H1 (cell line): ENCODE measurements around the gene ANKRD11. TPM values are rescaled to one million over a fixed set of nuclear protein-coding genes. Genes with fewer than 3 reads are reported as not detected.

ENCODE experiments used
- CTCF ChIA-PET: fragments of 300-600 bp; sonication (Branson Sonifier 250); formaldehyde crosslinking; loops from one replicate; lab custom pipeline; 2021; ENCODE audit not compliant: partially characterized antibody; lab: Charles Lee
- POLR2A ChIA-PET: fragments of 300-600 bp; sonication (Branson Sonifier 250); formaldehyde crosslinking; loops from one replicate; lab custom pipeline; 2021; ENCODE audit warnings: inconsistent platforms; ENCODE audit not compliant: partially characterized antibody; lab: Charles Lee
- DNase-seq, 2 experiments: peaks; one replicate each; pipeline versions ENCODE4 v3.0.0 to v3.0.0-alpha.2; 2010 to 2022; ENCODE audit warnings: low spot score in 2 of 2, low read depth in 1 of 2, mixed read lengths in 1 of 2
- FAIRE-seq: peaks from 2 replicates; lab custom pipeline; 2011; peaks lifted over from hg19 to GRCh38; lab: Jason Lieb, UNC
- H2AFZ ChIP-seq: 2 replicates; pipeline ENCODE4 v1.8.1; 2012; ENCODE audit warnings: low read length, inconsistent platforms
- H2AK5ac ChIP-seq: 2 replicates; pipeline ENCODE4 v1.6.1; 2013; ENCODE audit warnings: low read depth, low read length
- H2BK120ac ChIP-seq: replicated peaks from 2 replicates; pipeline ENCODE3; 2013; ENCODE audit warnings: low read depth, low read length, inconsistent platforms
- H2BK12ac ChIP-seq: 2 replicates; pipeline ENCODE4 v1.6.1; 2013; ENCODE audit warnings: low read depth, low read length
- H2BK15ac ChIP-seq: 2 replicates; pipeline ENCODE4 v1.6.1; 2013; ENCODE audit warnings: low read length
- H2BK20ac ChIP-seq: 2 replicates; pipeline ENCODE4 v1.6.1; 2013; ENCODE audit warnings: low read length
- H2BK5ac ChIP-seq: 2 replicates; pipeline ENCODE4 v1.6.1; 2013; ENCODE audit warnings: low read depth, low read length
- H3K14ac ChIP-seq: 2 replicates; pipeline ENCODE4 v1.6.1; 2013; ENCODE audit warnings: inconsistent platforms; ENCODE audit not compliant: insufficient read length
- H3K18ac ChIP-seq: 2 replicates; pipeline ENCODE4 v1.6.1; 2013; ENCODE audit warnings: low read length; ENCODE audit errors: extremely low read depth
- H3K23ac ChIP-seq: 2 replicates; pipeline ENCODE4 v1.6.1; 2013; ENCODE audit warnings: inconsistent platforms; ENCODE audit not compliant: insufficient read length
- H3K23me2 ChIP-seq: 2 replicates; pipeline ENCODE4 v1.6.1; 2013; ENCODE audit warnings: low read depth, low read length
- H3K27ac ChIP-seq: 2 replicates; pipeline ENCODE4 v1.6.1; 2011; ENCODE audit warnings: low read depth, low read length, inconsistent platforms
- H3K27me3 ChIP-seq, 4 experiments: replicated peaks in 1 of 4; 1 replicate in 1 of 4; 2 replicates in 3 of 4; pipeline versions ENCODE4 v1.6.1 to v1.8.1; 2011 to 2013; ENCODE audit warnings: low read length in 3 of 4, mild to moderate bottlenecking in 3 of 4, inconsistent platforms in 2 of 4, mixed read lengths in 2 of 4, moderate library complexity in 1 of 4; ENCODE audit not compliant: control insufficient read depth in 3 of 4, insufficient read depth in 3 of 4; ENCODE audit errors: extremely low read depth in 1 of 4
- H3K36me3 ChIP-seq, 4 experiments: 2 replicates each; pipeline versions ENCODE4 v1.6.1 to v1.8.1; 2011 to 2013; ENCODE audit warnings: mild to moderate bottlenecking in 4 of 4, low read length in 3 of 4, moderate library complexity in 2 of 4, control low read depth in 1 of 4, inconsistent platforms in 1 of 4; ENCODE audit not compliant: insufficient read depth in 4 of 4, control insufficient read depth in 2 of 4
- H3K4ac ChIP-seq: replicated peaks from 2 replicates; pipeline ENCODE3; 2013; ENCODE audit warnings: low read length, low read depth, mixed read lengths, inconsistent platforms; ENCODE audit not compliant: insufficient read length
- H3K4me1 ChIP-seq, 4 experiments: replicated peaks in 1 of 4; 1 replicate in 1 of 4; 2 replicates in 3 of 4; pipeline versions ENCODE4 v1.6.1 to v1.8.1; 2011 to 2013; ENCODE audit warnings: low read length in 3 of 4, inconsistent platforms in 2 of 4, mixed read lengths in 1 of 4; ENCODE audit not compliant: insufficient read depth in 4 of 4, control insufficient read depth in 3 of 4
- H3K4me2 ChIP-seq, 2 experiments: 2 replicates each; pipeline versions ENCODE4 v1.6.1 to v1.8.1; 2011 to 2013; ENCODE audit warnings: low read depth in 2 of 2, low read length in 2 of 2, control low read depth in 1 of 2, inconsistent platforms in 1 of 2, mild to moderate bottlenecking in 1 of 2; ENCODE audit not compliant: insufficient read depth in 1 of 2
- H3K4me3 ChIP-seq, 4 experiments: fragments of 200-600, 300-600 bp in 1 of 4; sonication (generic), shearing (Covaris generic), sonication (Bioruptor Twin) in 1 of 4; 2 replicates each; pipeline versions ENCODE4 v1.5.1 to v1.8.1; 2011 to 2016; ENCODE audit warnings: low read length in 4 of 4, low read depth in 3 of 4, control low read depth in 2 of 4, inconsistent platforms in 2 of 4, mild to moderate bottlenecking in 2 of 4, mixed read lengths in 1 of 4, moderate library complexity in 1 of 4; ENCODE audit not compliant: insufficient read depth in 2 of 4; ENCODE audit errors: extremely low read depth in 1 of 4
- H3K56ac ChIP-seq: replicated peaks from 2 replicates; pipeline ENCODE3; 2013; ENCODE audit warnings: low read depth, mild to moderate bottlenecking, mixed read lengths, low read length, inconsistent platforms; ENCODE audit not compliant: insufficient read length
- H3K79me1 ChIP-seq: 2 replicates; pipeline ENCODE4 v1.6.1; 2013; ENCODE audit warnings: low read depth, low read length, control low read depth
- H3K79me2 ChIP-seq, 2 experiments: 2 replicates each; pipeline versions ENCODE4 v1.6.1 to v1.8.1; 2012 to 2013; ENCODE audit warnings: low read length in 2 of 2, mild to moderate bottlenecking in 2 of 2, inconsistent platforms in 1 of 2; ENCODE audit not compliant: insufficient read depth in 2 of 2, control insufficient read depth in 1 of 2
- H3K9ac ChIP-seq, 4 experiments: replicated peaks in 1 of 4; 1 replicate in 1 of 4; 2 replicates in 3 of 4; pipeline versions ENCODE4 v1.6.1 to v1.8.1; 2011 to 2013; ENCODE audit warnings: low read depth in 3 of 4, low read length in 3 of 4, control low read depth in 2 of 4, mild to moderate bottlenecking in 2 of 4, moderate library complexity in 2 of 4, inconsistent platforms in 1 of 4; ENCODE audit errors: extremely low read depth in 1 of 4
- H3K9me3 ChIP-seq, 2 experiments: 2 replicates each; pipeline versions ENCODE4 v1.6.1 to v1.8.1; 2012 to 2013; ENCODE audit warnings: mild to moderate bottlenecking in 2 of 2, moderate library complexity in 2 of 2, control low read depth in 1 of 2, inconsistent platforms in 1 of 2, low read depth in 1 of 2, low read length in 1 of 2, mixed read lengths in 1 of 2; ENCODE audit not compliant: insufficient read depth in 2 of 2
- H4K20me1 ChIP-seq, 2 experiments: replicated peaks in 1 of 2; 2 replicates each; pipeline versions ENCODE3 to v1.8.1; 2011 to 2013; ENCODE audit warnings: inconsistent platforms in 2 of 2, low read length in 2 of 2, mild to moderate bottlenecking in 1 of 2; ENCODE audit not compliant: insufficient read depth in 2 of 2, control insufficient read depth in 1 of 2
- H4K5ac ChIP-seq: 2 replicates; pipeline ENCODE4 v1.6.1; 2013; ENCODE audit warnings: low read length, low read depth, mixed read lengths, inconsistent platforms; ENCODE audit not compliant: insufficient read length
- H4K8ac ChIP-seq: 2 replicates; pipeline ENCODE4 v1.8.0; 2013; ENCODE audit warnings: mild to moderate bottlenecking, moderate library complexity, low read length, inconsistent platforms; ENCODE audit not compliant: insufficient read depth; ENCODE audit errors: extremely low read depth
- H4K91ac ChIP-seq: replicated peaks from 2 replicates; pipeline ENCODE3; 2013; ENCODE audit warnings: low read length, mixed read lengths, inconsistent platforms; ENCODE audit not compliant: insufficient read length
- EGR1 ChIP-seq: IDR thresholded peaks from 2 replicates; pipeline ENCODE4 v1.6.1; 2011; ENCODE audit warnings: low read depth, low read length, borderline replicate concordance
- TCF12 ChIP-seq: IDR thresholded peaks from 2 replicates; pipeline ENCODE4 v1.6.1; 2011; ENCODE audit warnings: low read depth, mild to moderate bottlenecking, low read length
- WGBS, 2 experiments: shearing (Covaris generic) in 1 of 2; methylation state at CpG; one replicate each; pipeline versions ENCODE4 v1.1.6 to v1.1.7; 2013 to 2015; ENCODE audit warnings: low lambda C conversion rate in 2 of 2, mixed read lengths in 2 of 2, inconsistent platforms in 1 of 2, low coverage in 1 of 2, missing lambda C conversion rate in 1 of 2; ENCODE audit not compliant: insufficient replicate concordance in 2 of 2, insufficient coverage in 1 of 2, insufficient read length in 1 of 2; ENCODE audit errors: extremely low coverage in 1 of 2, missing lambda C conversion rate in 1 of 2; 5-methylcytosine and 5-hydroxymethylcytosine counted together
- polyA plus RNA-seq, 7 experiments: library from polyadenylated mRNA; depleted of rRNA in 3 of 7; stranded (reverse) in 5 of 7; unstranded in 2 of 7; fragments of >200 nt in 5 of 7; fragments of 200-250 nt in 2 of 7; gene quantifications; 1 replicate in 5 of 7; 2 replicates in 1 of 7; 4 replicates in 1 of 7; pipeline versions ENCODE4 v1.2.1 to v1.2.3, GENCODE V29; 2011 to 2013; ENCODE audit warnings: missing spikeins in 2 of 7, mixed read lengths in 2 of 7
- total RNA-seq: library from RNA; stranded (reverse); fragmentation: NEBNext Ultra II Directional; extraction: Animal tissue kit (Norgen Biotek cat#: 25700); gene quantifications from 2 replicates; pipeline ENCODE4 v1.2.1, GENCODE V29; 2021

Gene ANKRD11
- total and polyA plus RNA-seq, 2 of the 8 experiments (the other 6 are each of a cell fraction or from before 2014, with no cell fraction given), result 46.5 to 142 TPM

GRCh38 chr16:89504091-89504490 lies 13.7 kb upstream of the ANKRD11 start:
- H2BK120ac ChIP-seq, result no peak overlapping the region
- H3K27ac ChIP-seq, result no peak overlapping the region
- H3K4ac ChIP-seq, result no peak overlapping the region
- H3K4me1 ChIP-seq, result peaks cover 0 to 4% (median 0%) of the 10 kb centered on the region in 4 experiments; a peak in 4 of 7 replicates
- ChIA-PET POLR2A (interaction anchor here (0.6 to 1.8 kb wide), 4 partner anchors 9 to 61 kb away, joined by 3 to 5 read pairs (median 4); no protein-coding TSS in a partner anchor), CTCF (interaction anchor here (1.0 to 1.7 kb wide), 2 partner anchors 9 to 27 kb away, joined by 3 to 4 read pairs; no protein-coding TSS in a partner anchor)
- no peak overlapping the region for H3K56ac ChIP-seq
- H3K9me3 ChIP-seq, result no peaks in the 10 kb centered on the region
- no peak overlapping the region for H2BK12ac ChIP-seq
- 95% methylated on average over 7 of the region's 7 CpGs; no CpG with 5 or more reads in 1 of the 2 experiments for WGBS, 2 experiments
- H3K9ac ChIP-seq, result no peak overlapping the region
- H3K4me3 ChIP-seq, result no peak overlapping the region
- no peak overlapping the region for H4K8ac ChIP-seq
- H3K23ac ChIP-seq, result no peak overlapping the region
- H2BK5ac ChIP-seq, result no peak overlapping the region
- H4K5ac ChIP-seq, result no peak overlapping the region
- no peak overlapping the region for H2AFZ ChIP-seq
- peaks cover 6 to 7% of the 10 kb centered on the region in 2 experiments for H3K79me2 ChIP-seq
- no peak overlapping the region for H4K91ac ChIP-seq
- no peaks in the 10 kb centered on the region for H3K36me3 ChIP-seq
- no peak for TF ChIP-seq TCF12
- TF ChIP-seq EGR1, result no peak
- no peak overlapping the region for H3K4me2 ChIP-seq
- no peak overlapping the region for H2AK5ac ChIP-seq
- H3K27me3 ChIP-seq, result peaks cover 0 to 4% (median 2%) of the 10 kb centered on the region in 4 experiments; a peak in 3 of 7 replicates
- no peak overlapping the region for H2BK15ac ChIP-seq
- H3K18ac ChIP-seq, result no peak overlapping the region
- H4K20me1 ChIP-seq, result peaks cover 0 to 5% of the 10 kb centered on the region in 2 experiments
- no peaks in the 10 kb centered on the region for H3K79me1 ChIP-seq
- H3K14ac ChIP-seq, result no peak overlapping the region
- H3K23me2 ChIP-seq, result peaks cover 12% of the 10 kb centered on the region; the same call in 1 of the 2 replicates
- H2BK20ac ChIP-seq, result no peak overlapping the region
- no peak for DNase-seq
- no peak for FAIRE-seq
